ENCODE data around the gene ELF5. TPM values are rescaled to one million over a fixed set of nuclear protein-coding genes. Genes with fewer than 3 reads are reported as not detected.

Gene ELF5
- total and polyA plus RNA-seq, 2 of the 8 experiments (the other 6 are each of a cell fraction or from before 2014, with no cell fraction given) = not detected

DNA sequence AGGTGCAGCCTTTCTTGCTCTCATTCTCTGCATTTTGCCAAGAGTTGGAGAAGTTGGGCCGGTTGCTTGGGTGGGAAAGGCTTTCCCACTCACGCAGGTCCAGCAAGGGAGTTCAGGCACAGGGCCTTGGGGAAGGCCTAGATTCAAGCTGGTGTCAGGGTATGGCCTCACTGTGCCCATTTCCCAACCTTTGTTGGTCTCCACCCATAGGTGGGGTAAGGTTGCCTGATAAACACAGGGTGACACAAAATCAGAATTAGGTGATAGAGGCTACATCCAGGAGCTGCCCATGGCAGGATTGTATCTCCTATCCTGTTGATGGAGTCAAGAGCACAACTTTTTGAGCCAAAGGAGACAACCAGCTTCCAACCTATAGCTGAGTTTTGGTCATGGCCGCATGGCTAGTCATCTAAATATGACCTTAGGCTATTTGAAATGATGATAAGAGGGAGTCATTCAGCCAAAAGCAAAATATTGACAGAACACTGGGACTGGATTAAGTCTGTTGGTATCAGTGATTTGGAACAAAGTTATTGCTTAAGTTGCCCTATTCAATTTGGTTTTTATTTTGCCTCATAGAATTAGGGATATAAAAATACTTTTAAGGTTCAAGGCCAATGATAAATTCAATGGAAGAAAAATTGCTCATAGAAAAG is 54.0 kb downstream of the ELF5 start:
- no peak overlapping the region for H3K4me2 ChIP-seq (ENCODE audit: insufficient read depth in 1 of 2, low read depth in 2 of 2, low read length in 2 of 2)
- no peak overlapping the region for H2AK5ac ChIP-seq (ENCODE audit: low read depth, low read length)
- H3K4ac ChIP-seq (replicated peaks; ENCODE audit: insufficient read length, low read depth, low read length) = no peak overlapping the region
- no peak for DNase-seq (ENCODE audit: low read depth in 1 of 2, low spot score in 2 of 2)
- no peak overlapping the region for H2BK120ac ChIP-seq (replicated peaks; ENCODE audit: low read depth, low read length)
- H4K91ac ChIP-seq (replicated peaks; ENCODE audit: insufficient read length, low read length) = no peak overlapping the region
- no peaks in the 10 kb centered on the region for H3K9me3 ChIP-seq (ENCODE audit: insufficient read depth in 2 of 2, low read depth in 1 of 2, low read length in 1 of 2)
- ChIA-PET CTCF (ENCODE audit: partially characterized antibody) (interaction anchor here (1.0 to 2.5 kb wide), 2 partner anchors 9 to 33 kb away, joined by 3 to 9 read pairs; no protein-coding TSS in a partner anchor), POLR2A (ENCODE audit: partially characterized antibody) (interaction anchor here (0.6 to 0.8 kb wide), 2 partner anchors 354 to 378 kb away, joined by 3 to 5 read pairs; partner anchors contain the start of gene NAT10)
- H3K23ac ChIP-seq (ENCODE audit: insufficient read length) = no peak overlapping the region
- H3K56ac ChIP-seq (replicated peaks; ENCODE audit: insufficient read length, low read depth, low read length) = no peak overlapping the region
- H3K9ac ChIP-seq (replicated peaks in 1 of 4; ENCODE audit: extremely low read depth in 1 of 4, low read depth in 3 of 4, low read length in 3 of 4) = no peak overlapping the region; a peak in 1 of 7 replicates
- no peak overlapping the region for H4K5ac ChIP-seq (ENCODE audit: insufficient read length, low read depth, low read length)
- peaks cover 0 to 11% (median 3%) of the 10 kb centered on the region in 4 experiments; a peak in 4 of 8 replicates for H3K36me3 ChIP-seq (ENCODE audit: control insufficient read depth in 2 of 4, insufficient read depth in 4 of 4, low read length in 3 of 4)
- no peak overlapping the region for H3K4me3 ChIP-seq (ENCODE audit: extremely low read depth in 1 of 4, insufficient read depth in 2 of 4, low read depth in 3 of 4, low read length in 4 of 4)
- no peak overlapping the region for H2BK12ac ChIP-seq (ENCODE audit: low read depth, low read length)
- no peak overlapping the region for H2AFZ ChIP-seq (ENCODE audit: low read length)
- no peak overlapping the region for H3K18ac ChIP-seq (ENCODE audit: extremely low read depth, low read length)
- H3K27ac ChIP-seq (ENCODE audit: low read depth, low read length) = no peak overlapping the region
- H3K14ac ChIP-seq (ENCODE audit: insufficient read length) = no peak overlapping the region
- H3K4me1 ChIP-seq (replicated peaks in 1 of 4; ENCODE audit: control insufficient read depth in 3 of 4, insufficient read depth in 4 of 4, low read length in 3 of 4) = no peaks in the 10 kb centered on the region
- no peaks in the 10 kb centered on the region for H3K23me2 ChIP-seq (ENCODE audit: low read depth, low read length)
- no peak overlapping the region for H2BK5ac ChIP-seq (ENCODE audit: low read depth, low read length)
- no peaks in the 10 kb centered on the region for H3K27me3 ChIP-seq (replicated peaks in 1 of 4; ENCODE audit: control insufficient read depth in 3 of 4, extremely low read depth in 1 of 4, insufficient read depth in 3 of 4, low read length in 3 of 4)
- H3K79me2 ChIP-seq (ENCODE audit: control insufficient read depth in 1 of 2, insufficient read depth in 2 of 2, low read length in 2 of 2) = no peaks in the 10 kb centered on the region
- no peaks in the 10 kb centered on the region for H4K20me1 ChIP-seq (replicated peaks in 1 of 2; ENCODE audit: control insufficient read depth in 1 of 2, insufficient read depth in 2 of 2, low read length in 2 of 2)
- no peaks in the 10 kb centered on the region for H3K79me1 ChIP-seq (ENCODE audit: low read depth, low read length)
- FAIRE-seq = no peak
- H2BK20ac ChIP-seq (ENCODE audit: low read length) = no peak overlapping the region
- no peak overlapping the region for H4K8ac ChIP-seq (ENCODE audit: extremely low read depth, insufficient read depth, low read length)
- no peak overlapping the region for H2BK15ac ChIP-seq (ENCODE audit: low read length)
- 96% methylated on average over 3 of the region's 3 CpGs; no CpG with 5 or more reads in 1 of the 2 experiments for WGBS, 2 experiments (ENCODE audit: extremely low coverage in 1 of 2, insufficient coverage in 1 of 2, insufficient read length in 1 of 2, insufficient replicate concordance in 2 of 2, low coverage in 1 of 2, low lambda C conversion rate in 2 of 2, missing lambda C conversion rate in 1 of 2)
- TF ChIP-seq TAF1 (IDR thresholded peaks at IDR 0.05; ENCODE audit: low read depth, low read length) = no peak
- no peak for TF ChIP-seq SIRT6 (IDR thresholded peaks at IDR 0.05; ENCODE audit: low read length)

All from H1 (cell line).